HPDE6-E6E7 (cell line): ENCODE results near the gene KLF6.

ENCODE experiments used
- DNase-seq: peaks from one replicate; pipeline ENCODE4 v3.0.0; 2011; ENCODE audit warnings: missing footprints; ENCODE audit errors: extremely low spot score

KLF6 gene

DNA sequence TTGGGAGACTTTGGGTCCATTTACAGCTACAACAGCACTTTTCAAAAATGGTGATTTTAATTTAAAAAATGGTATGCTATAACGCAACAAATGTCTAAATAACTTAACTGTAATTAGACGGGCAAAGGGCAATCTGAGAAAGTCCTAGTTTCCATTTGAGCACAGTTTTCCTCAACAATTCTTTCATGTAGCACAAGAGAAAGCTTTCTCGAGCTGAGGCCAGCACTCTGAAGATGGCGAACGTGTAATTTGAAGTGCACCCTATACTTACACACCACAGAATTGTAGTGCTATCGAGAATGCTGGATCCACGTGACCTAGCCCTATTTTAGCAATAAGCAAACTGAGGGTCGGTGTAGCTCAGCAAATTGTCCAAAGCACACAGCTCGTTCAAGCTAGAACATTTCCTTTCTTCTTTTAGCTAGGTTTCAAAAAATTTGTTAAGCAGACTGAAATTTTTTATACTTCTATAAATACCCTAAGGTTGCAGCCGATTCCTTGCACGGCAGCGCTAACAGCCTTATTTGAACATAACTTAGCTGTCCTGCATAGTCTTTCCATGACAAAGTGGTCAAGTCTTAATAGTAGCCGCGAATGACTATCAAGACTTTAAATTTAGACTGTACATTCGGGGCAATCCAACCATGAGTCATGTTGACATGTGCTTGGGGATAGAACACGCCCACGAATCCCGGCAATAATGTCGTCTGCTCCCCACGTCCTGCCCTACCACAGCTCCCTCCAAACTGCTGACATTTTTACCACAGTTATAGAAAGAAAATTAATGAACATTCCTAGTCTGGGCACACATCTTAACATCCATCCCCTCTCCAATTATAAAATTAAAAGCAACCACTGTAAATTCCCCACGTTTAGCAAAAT is 10.0 kb downstream of the KLF6 start:
- DNase-seq = no peak

DNA sequence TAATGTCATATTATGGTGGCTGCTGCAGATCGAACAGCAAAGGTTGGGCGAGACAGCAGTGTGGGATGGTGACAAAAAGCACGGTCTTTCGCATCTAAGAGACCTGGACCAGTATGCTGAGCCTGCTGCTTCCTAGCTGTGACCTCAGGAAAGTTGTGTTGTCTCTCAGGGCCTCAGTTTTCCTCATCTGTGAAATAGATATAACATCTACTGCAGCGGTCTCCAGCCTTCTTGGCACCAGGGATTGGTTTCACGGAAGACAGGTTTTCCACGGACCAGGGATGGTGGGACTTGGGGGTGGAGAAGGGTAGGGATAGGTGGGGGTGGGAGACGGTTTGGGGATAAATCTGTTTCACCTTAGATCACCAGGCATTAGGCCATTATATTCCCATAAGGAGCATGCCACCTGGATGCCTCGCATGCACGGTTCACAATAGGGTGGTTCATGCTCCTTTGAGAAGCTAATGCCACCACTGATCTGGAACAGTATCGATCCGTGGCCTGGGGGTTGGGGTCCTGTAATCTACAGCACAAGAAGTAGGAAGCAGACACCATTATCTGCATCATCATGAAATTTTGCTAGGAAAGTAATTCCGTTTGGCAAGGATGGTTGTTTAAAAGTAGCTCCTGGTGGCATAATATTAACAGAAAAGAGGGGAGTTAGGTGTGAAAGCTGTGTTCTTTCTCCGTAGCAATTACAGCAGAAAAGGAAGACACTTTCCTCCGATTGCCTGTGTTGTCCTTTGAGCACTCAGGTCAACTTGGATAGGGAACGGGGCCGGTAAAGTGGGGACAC is 10.8 kb downstream of the KLF6 start:
- no peak for DNase-seq

DNA sequence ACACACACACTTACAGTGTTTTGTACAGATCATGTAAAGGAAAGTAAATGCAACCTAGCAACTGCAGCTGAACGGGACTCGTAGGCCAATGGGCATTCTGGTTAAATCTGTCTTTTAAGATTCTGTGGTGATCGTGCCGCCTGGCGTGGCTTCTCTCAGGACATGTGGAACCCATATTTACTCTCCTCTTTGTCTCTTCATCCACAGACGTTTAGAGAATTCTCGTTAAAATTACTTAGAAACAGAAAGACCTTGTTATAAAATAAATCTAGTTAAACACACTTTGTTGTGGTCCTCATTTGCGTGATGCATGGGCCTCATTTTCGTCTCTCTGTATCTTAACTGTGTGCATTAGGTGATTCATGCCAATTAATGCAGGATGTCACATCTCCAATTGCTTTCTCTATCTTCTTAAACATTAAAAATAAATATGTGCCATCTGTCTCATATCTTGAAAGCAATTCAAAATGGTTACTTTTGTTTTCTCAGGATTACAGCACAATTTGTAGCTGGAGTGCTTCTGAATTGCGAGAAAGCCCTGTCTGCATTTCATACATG is 11.5 kb downstream of the KLF6 start:
- no peak for DNase-seq

DNA sequence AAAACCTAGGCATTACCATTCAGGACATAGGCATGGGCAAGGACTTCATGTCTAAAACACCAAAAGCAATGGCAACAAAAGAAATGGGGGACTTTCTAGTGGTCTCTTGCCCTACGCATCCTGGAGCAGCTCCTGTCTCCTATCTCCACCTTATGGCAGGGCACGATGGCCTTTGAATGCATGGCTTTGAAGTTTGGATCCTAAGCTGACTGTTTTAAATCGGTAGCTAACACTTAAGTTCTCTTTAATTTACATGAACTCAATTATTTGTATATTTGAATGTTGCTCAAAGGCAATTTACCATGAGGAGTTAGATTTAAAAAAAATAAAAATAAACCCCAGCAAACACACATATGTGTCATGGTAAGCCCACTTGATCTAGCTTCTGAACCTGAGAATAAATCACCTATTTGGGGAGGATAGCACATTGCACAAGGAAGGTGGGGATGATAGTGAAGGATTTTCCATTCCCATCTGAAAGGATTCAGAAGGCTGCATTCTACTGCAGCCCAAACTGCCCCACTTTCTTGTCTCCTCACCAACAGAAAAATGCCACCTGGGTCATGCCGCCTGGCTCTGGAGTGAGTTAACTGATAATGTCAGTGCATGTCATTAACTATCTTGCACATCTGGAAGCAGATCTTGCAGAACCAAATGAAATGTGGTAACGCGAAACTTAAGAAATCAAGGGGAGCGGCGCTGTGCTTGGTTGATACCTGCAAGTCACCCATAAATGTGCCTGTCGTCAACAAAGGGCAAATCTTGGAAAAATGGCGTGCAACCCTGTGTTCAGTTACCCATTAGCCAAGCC is 12.4 kb downstream of the KLF6 start:
- DNase-seq = no peak

- no peak for DNase-seq
These were observed 14.3 kb downstream of the KLF6 start for GRCh38 chr10:3770611-3771110.

DNA sequence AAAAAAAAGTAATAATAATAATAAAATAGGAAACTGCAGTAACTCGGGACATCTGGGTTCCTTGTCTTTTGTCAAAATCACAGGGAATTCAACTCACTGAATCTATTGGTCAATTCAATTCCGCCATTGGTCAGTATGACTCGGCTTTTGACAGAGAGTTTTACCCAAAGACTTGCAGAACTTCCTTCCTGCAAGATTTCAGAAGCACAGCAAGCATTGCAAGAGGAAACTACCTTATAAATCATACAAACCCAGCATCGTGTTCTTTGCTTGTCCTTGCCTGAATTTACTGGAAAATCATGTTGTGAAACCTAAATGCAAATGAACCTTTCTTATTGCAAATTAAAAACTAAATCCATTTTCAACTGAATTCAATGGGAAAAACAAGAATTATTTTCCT is 15.5 kb downstream of the KLF6 start:
- DNase-seq = no peak

DNA sequence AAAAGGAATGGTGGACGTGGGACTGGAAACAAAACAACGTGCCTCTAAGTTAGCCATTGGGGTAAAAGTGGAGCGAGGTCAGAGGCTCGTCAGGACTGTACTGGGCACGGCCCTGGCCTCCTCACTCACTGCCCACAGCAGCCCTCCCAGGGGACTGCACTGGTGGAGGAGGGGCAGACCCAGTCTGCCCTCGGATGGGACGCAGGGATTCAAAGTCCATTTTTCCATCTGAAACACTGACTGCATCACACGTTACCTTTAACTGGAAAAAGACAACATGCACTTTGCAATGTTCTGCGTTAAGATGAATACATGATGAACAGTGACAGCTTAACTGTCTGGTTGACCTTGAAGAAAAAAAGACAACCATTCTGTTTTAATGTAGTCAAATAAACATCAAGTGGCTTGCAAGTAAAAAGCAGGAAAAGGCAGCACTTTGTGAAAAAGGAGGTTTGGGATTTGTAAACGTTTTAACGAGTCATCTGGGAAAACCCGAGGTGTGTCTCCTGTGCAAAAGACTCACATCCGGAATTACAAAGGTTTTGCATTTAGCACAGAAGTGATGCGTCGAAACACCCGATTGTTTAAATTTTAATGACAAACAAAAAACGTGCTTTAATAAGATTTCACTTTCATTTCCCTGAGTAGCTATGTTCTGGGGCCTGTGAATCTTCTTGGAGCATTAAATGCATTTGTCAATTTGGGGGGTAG is 18.8 kb downstream of the KLF6 start:
- DNase-seq = no peak

- no peak for DNase-seq
These were observed 19.9 kb downstream of the KLF6 start for GRCh38 chr10:3765146-3765545.

DNA sequence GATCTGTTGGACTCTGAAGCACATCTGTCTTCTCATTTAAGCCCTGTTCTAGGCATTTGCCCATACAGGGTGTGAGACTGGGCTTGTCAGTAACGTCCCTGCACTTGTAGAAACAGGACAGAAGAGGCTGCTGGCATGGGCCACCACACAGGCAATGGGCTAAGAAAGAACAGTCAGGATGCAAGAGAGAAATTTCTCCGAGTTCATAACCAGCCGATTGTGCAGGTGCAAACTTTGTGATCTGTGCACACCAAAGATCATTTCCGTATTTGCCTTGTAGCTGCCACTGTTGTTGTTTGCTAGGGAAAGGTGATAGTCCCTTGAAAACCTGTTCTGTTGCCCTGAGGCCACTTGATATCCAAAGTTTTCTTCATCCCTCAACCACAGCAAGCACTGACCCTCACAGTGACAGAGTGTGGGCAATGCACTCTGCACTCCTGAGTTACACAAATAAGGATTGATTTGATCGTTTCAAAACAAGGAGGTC is 20.3 kb downstream of the KLF6 start:
- DNase-seq = no peak

DNA sequence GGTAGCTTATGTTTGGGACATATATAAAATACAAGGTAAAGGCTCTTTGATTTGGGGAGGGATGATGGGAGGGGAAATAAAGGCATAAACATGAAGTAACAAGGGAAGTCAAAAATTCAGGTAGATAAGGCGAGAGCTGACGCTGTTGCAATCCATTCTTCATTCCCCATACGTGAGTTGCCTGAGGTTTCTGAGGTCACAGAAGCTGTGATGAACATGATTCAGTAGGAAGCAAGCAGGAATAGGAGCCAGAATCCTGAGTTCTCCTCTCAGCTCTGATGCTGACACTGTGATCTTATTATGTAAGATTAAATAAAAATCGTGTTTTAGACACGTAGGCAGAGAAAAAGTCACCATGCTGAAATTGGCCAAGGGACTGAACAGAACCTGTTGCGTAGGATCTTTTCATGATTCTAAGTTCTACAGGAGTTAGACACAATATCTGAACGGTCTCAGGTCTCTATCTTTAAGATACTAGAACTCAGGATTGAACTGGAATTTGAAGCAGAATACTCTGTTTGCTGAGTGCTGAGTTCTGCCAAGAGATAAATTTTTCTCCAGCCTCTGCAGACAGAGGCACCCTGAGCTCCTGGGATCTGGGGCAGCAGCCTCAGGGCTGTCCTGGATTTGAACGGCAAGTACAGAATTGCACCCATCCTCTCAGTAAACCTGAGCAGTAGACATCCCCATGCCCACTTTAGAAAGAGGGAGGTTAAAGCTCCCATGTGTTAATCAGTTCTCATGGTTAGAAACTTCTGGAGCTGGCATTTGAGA is 21.0 kb downstream of the KLF6 start:
- no peak for DNase-seq

DNA sequence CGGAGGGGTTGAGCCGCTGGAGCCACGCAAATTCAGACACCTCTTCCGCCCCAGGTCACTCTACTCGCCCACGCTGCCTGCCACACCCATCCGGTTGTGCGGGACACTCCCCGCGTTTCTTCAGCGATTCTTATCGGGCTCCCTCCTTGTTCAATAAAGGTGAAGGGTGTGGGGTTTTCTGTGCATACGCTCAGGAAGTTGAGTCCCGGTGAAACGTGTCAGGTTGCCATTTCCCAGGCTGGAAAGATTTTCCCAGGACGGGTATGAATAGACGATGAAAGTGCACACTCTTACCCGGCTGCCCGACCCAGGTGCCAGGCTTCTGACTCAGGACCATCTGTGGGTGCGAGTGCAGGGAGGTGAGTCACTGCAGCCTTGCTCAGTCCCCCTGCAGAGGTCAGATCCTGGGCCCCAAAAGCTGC is 22.0 kb downstream of the KLF6 start:
- DNase-seq = no peak

GRCh38 chr10:3762309-3762708 is 22.7 kb downstream of the KLF6 start:
- DNase-seq = no peak

DNA sequence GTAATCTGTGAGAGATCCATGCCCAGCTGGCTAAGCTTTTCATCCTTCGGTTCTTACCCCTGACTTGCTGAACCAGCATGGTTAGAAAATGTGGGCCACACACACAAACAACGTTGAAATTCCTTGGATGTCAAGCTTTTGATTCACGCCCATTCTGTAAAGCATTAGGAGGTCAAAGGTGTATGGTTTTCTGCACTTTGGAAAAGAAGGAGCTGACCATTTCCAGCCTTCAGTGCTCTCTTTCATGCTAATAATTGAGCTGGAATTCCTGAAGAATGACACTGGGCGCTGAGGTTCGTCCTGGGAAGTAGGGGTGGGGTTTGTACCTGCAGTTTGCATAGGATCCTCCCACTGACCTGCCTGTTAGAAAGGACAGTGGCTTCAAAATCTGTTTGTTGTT is 23.1 kb downstream of the KLF6 start:
- DNase-seq = no peak

DNA sequence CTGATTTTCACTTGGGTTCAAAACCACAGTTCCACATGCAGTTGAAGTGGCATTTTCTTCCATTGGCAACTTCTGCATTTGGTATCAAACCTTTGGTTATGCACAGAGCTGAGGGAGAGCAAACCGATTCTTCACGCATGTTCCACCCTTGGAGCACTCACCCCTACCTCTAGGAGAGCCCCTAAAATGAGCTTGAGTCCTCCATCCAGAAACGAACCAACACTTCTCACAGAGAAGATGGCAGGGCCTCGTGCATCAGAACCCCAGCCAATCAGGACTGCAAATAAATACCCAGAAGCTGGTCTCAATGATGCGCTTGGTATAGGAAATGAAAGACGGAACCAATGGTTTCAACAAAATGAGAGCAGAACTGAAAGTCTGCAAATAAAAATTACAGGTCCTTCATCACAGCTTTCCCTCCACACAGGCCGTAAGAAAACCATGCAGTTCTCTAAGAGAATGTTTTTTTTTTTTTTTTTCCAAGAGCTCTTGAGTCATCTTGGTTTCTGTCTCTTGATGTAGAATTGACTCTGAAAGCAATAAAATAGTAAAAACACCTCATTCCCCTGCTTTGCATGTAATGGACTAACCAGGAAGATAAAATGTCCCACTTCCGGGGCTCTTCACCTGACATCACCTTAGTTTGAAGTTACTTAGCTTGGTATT is 23.9 kb downstream of the KLF6 start:
- no peak for DNase-seq

DNA sequence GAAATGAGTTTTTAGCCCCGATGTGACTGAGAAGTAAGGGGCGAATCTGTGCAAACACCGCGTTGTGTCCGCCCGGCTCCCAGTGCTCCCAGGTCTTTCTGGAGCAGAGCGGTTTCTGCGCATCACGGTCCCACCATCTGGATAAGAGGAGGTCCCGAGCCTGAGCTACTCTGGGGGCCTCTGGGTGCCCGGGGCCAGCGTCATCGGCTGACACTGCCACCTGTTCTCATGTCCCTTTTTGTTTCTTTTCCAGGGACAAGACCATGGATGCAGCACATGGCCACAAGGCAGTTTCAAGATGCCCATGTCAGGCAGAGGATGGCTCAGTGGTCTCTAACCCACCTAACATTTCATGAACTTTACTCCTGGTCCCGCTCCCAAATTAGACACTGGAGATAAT is 24.9 kb downstream of the KLF6 start:
- no peak for DNase-seq

GRCh38 chr10:3759397-3759796 is 25.6 kb downstream of the KLF6 start:
- DNase-seq = no peak

- DNase-seq = no peak
These were observed 26.5 kb downstream of the KLF6 start for GRCh38 chr10:3758491-3758970.

- no peak for DNase-seq
These were observed 27.1 kb downstream of the KLF6 start for GRCh38 chr10:3757638-3758490.
